ENCODE data around the gene ENAH. TPM values are rescaled to one million over a fixed set of nuclear protein-coding genes. Genes with fewer than 3 reads are reported as not detected.

ENAH gene
- total and polyA plus RNA-seq, 2 experiments from 2014 or later = 109 to 184 TPM

GRCh38 chr1:225674381-225674780 lies 21.5 kb upstream of the ENAH start (continued):
- no peak for TF ChIP-seq ZNF462 (CRISPR knock-in tag; IDR thresholded peaks at IDR 0.05)

- Mint-ChIP-seq H3K4me3 (no peak overlapping the region), H3K27ac (no peak overlapping the region)
- no peak overlapping the region for H3K4me2 ChIP-seq
- TF ChIP-seq REST (IDR thresholded peaks at IDR 0.05; ENCODE audit: unreplicated experiment) = no peak
- TF ChIP-seq ETS1 (IDR thresholded peaks at IDR 0.05) = no peak
- TF ChIP-seq POLR2AphosphoS5 (IDR thresholded peaks at IDR 0.05; ENCODE audit: low read depth) = no peak
- no peak for TF ChIP-seq CTCF (conservative IDR thresholded peaks at IDR 0.05; ENCODE audit: low read depth in 2 of 2)
Observed at GRCh38 chr1:225670806-225671733, 18.1 kb upstream of the ENAH start.

More at GRCh38 chr1:225670806-225671733, 18.1 kb upstream of the ENAH start:
- peaks cover 4% of the 10 kb centered on the region for H3K27me3 Mint-ChIP-seq (ENCODE audit: insufficient read depth, low read depth, poor library complexity)
- DNase-seq (ENCODE audit: low spot score) = no peak
- Histone ChIP-seq H3K27ac (ENCODE audit: low read depth) (no peak overlapping the region), H3K4me1 (ENCODE audit: insufficient read depth) (no peaks in the 10 kb centered on the region), H2AFZ (no peak overlapping the region; the same call in 1 of the 2 replicates), H4K20me1 (replicated peaks; ENCODE audit: insufficient read depth) (no peaks in the 10 kb centered on the region), H3K4me3 (no peak overlapping the region), H3K9me2 (ENCODE audit: insufficient read depth) (no peaks in the 10 kb centered on the region), H3K27me3 (ENCODE audit: insufficient read depth) (0 out of 2 replicates have a peak, but pooled peaks cover 4% of the 10 kb centered on the region), H3K79me2 (replicated peaks; ENCODE audit: insufficient read depth) (no peaks in the 10 kb centered on the region), H3K36me3 (ENCODE audit: insufficient read depth) (no peaks in the 10 kb centered on the region), H3F3A (replicated peaks; ENCODE audit: low read depth) (no peaks in the 10 kb centered on the region)
- no peak for ATAC-seq
- no peaks in the 10 kb centered on the region; the same call in 2 of the 3 replicates for H3K9me3 Mint-ChIP-seq
- H3K36me3 Mint-ChIP-seq (ENCODE audit: low read depth) = no peaks in the 10 kb centered on the region
- H3K4me1 Mint-ChIP-seq = peaks cover 3% of the 10 kb centered on the region; the same call in 1 of the 3 replicates
